Endothelial cell of umbilical vein (primary cell): ENCODE results near the gene ANO6. TPM values are rescaled to one million over a fixed set of nuclear protein-coding genes. Genes with fewer than 3 reads are reported as not detected.

Experiments used
- BruUV-seq: library from RNA; stranded (reverse); fragments of 400-500 nt; replicated peaks from 2 replicates; lab custom pipeline; 2021; lab: Mats Ljungman, UMichigan
- CTCF ChIA-PET: fragments of 300-600, 350-600 bp; sonication (Branson Sonifier 250); formaldehyde crosslinking; loops from one replicate; lab custom pipeline; 2021; ENCODE audit warnings: antibody characterized with exemption, inconsistent platforms; lab: Charles Lee
- POLR2A ChIA-PET: fragments of 300-600, 350-600 bp; sonication (Branson Sonifier 250); formaldehyde crosslinking; loops from one replicate; lab custom pipeline; 2021; ENCODE audit warnings: antibody characterized with exemption, inconsistent platforms; lab: Charles Lee
- DNase-seq: peaks from one replicate; pipeline ENCODE4 v3.0.0-alpha.2; 2011; ENCODE audit warnings: low read depth, low spot score
- FAIRE-seq: peaks from 2 replicates; lab custom pipeline; 2011; peaks lifted over from hg19 to GRCh38; lab: Jason Lieb, UNC
- H2AFZ ChIP-seq: 2 replicates; pipeline ENCODE4 v1.6.0; 2012; ENCODE audit warnings: low read depth, low read length, control low read depth, inconsistent platforms
- H3K27ac ChIP-seq: 2 replicates; pipeline ENCODE4 v1.5.1; 2011; ENCODE audit warnings: low read depth, mild to moderate bottlenecking, control low read depth, low read length, moderate library complexity; ENCODE audit not compliant: insufficient read depth
- H3K27me3 ChIP-seq, 2 experiments: 2 replicates each; pipeline versions ENCODE4 v1.6.0 to v1.6.1; 2011; ENCODE audit warnings: low read length in 2 of 2, mixed read lengths in 1 of 2; ENCODE audit not compliant: control insufficient read depth in 2 of 2, insufficient read depth in 2 of 2
- H3K36me3 ChIP-seq, 2 experiments: 2 replicates in 1 of 2; 3 replicates in 1 of 2; pipeline ENCODE4 v1.5.1; 2011; ENCODE audit warnings: low read length in 2 of 2, mild to moderate bottlenecking in 1 of 2, moderate library complexity in 1 of 2; ENCODE audit not compliant: control insufficient read depth in 2 of 2, insufficient read depth in 2 of 2; ENCODE audit errors: extremely low read depth in 1 of 2
- H3K4me1 ChIP-seq: 3 replicates; pipeline ENCODE4 v1.5.1; 2011; ENCODE audit warnings: mild to moderate bottlenecking, low read length; ENCODE audit not compliant: control insufficient read depth, insufficient read depth; ENCODE audit errors: extremely low read depth
- H3K4me2 ChIP-seq: 2 replicates; pipeline ENCODE4 v1.6.1; 2011; ENCODE audit warnings: low read length, control low read depth, mixed read lengths; ENCODE audit not compliant: insufficient read depth
- H3K4me3 ChIP-seq, 3 experiments: fragments of 200-600 bp in 1 of 3; sonication (generic), shearing (Covaris generic) in 1 of 3; replicated peaks in 1 of 3; 2 replicates each; pipeline ENCODE4 v1.5.1; 2011 to 2016; ENCODE audit warnings: control low read depth in 3 of 3, low read length in 3 of 3, mild to moderate bottlenecking in 2 of 3, inconsistent platforms in 1 of 3, low read depth in 1 of 3, moderate library complexity in 1 of 3; ENCODE audit not compliant: insufficient read depth in 1 of 3
- H3K79me2 ChIP-seq: 2 replicates; pipeline ENCODE4 v1.6.0; 2012; ENCODE audit warnings: low read length, inconsistent platforms; ENCODE audit not compliant: control insufficient read depth, insufficient read depth
- H3K9ac ChIP-seq: replicated peaks from 2 replicates; pipeline ENCODE3; 2011; ENCODE audit warnings: low read length, control low read depth; ENCODE audit not compliant: insufficient read depth; ENCODE audit errors: extremely low read depth
- H3K9me1 ChIP-seq: replicated peaks from 3 replicates; pipeline ENCODE4 v1.6.0; 2011; ENCODE audit warnings: mild to moderate bottlenecking, low read length; ENCODE audit not compliant: control insufficient read depth, insufficient read depth; ENCODE audit errors: extremely low read depth
- H3K9me3 ChIP-seq: replicated peaks from 2 replicates; pipeline ENCODE4 v1.5.1; 2012; ENCODE audit warnings: low read length, inconsistent platforms; ENCODE audit not compliant: control insufficient read depth, insufficient read depth
- H4K20me1 ChIP-seq: replicated peaks from 2 replicates; pipeline ENCODE3; 2011; ENCODE audit warnings: mild to moderate bottlenecking, low read length; ENCODE audit not compliant: control insufficient read depth, insufficient read depth; ENCODE audit errors: extremely low read depth
- GATA2 ChIP-seq: IDR thresholded peaks from 2 replicates; pipeline ENCODE4 v1.7.0; 2011; ENCODE audit warnings: low read depth, mild to moderate bottlenecking, moderate library complexity, mixed read lengths, low read length; ENCODE audit not compliant: insufficient read length, insufficient read depth
- POLR2A ChIP-seq: IDR thresholded peaks from 2 replicates; pipeline ENCODE4 v1.6.1; 2012; ENCODE audit warnings: low read depth, mild to moderate bottlenecking, control low read depth, low read length
- dilution Hi-C: fragments of 300-500 bp; cut with MboI; formaldehyde crosslinking; loops from one replicate; pipeline ENCODE4 v1.15.0; 2019; ENCODE audit warnings: low sequenced_read_pairs; ENCODE audit not compliant: extremely low pct_ligation_motif_present
- intact Hi-C: fragments of 100-400 bp; cut with micrococcal nuclease; formaldehyde crosslinking; loops from one replicate; pipeline ENCODE4 v1.10.0; 2022
- polyA plus RNA-seq, 4 experiments: library from polyadenylated mRNA; depleted of rRNA in 3 of 4; stranded (reverse) in 3 of 4; unstranded in 1 of 4; fragments of >200 nt; gene quantifications; 2 replicates each; pipeline versions ENCODE4 v1.2.1 to v1.2.3, GENCODE V29; 2011 to 2012; ENCODE audit warnings: missing spikeins in 1 of 4
- total RNA-seq: library from RNA; stranded (reverse); gene quantifications from 2 replicates; pipeline ENCODE4 v1.2.3, GENCODE V29; 2021
- TF ChIP-seq, protein P1 (sequence below), 2 donors: IDR thresholded peaks; 1 replicate in 1 of 2; 2 replicates in 1 of 2; pipeline ENCODE4 v1.5.1; 2011; ENCODE audit warnings: low read length in 2 of 2, mild to moderate bottlenecking in 2 of 2, moderate library complexity in 2 of 2, control low read depth in 1 of 2, inconsistent platforms in 1 of 2, low read depth in 1 of 2; ENCODE audit not compliant: insufficient read depth in 1 of 2; ENCODE audit errors: extremely low read depth in 1 of 2
- TF ChIP-seq, protein P2 (sequence below): IDR thresholded peaks from 2 replicates; pipeline ENCODE4 v1.6.1; 2011; ENCODE audit not compliant: insufficient read depth, insufficient read length

The ANO6 gene
- total and polyA plus RNA-seq, 2 donors (not counting 3 experiments of a cell fraction or from before 2014, with no cell fraction given), result 21.3 to 67.6 TPM

DNA sequence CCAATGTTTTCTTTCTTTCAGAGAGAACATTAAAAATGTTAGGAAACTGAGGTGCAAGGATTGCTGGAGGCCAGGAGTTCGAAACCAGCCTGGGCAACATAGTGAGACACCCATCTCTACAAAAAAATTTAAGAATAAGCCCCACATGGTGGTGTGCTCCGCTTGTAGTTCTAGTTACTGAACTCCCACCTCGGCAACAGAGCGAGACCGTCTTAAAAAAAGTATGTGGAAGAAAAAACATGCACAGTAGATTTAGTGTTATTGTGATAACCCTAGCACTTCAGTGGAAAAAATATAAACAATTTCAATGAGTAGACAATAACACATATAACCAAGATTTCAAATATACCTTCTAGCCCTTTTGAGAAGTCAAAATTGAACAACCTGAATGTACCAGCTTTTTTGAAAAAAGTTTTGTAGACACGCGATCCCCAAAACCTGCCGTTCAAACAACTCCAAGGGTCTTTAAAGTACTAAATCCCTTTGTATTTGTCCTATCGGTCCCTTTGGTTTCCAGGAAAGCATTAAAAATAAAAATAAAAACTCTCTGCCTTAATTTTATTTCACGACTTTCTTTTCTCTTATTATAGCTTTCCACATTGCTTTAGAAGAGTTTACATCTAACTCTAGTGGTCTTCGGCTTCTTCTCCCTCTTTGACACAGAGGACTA lies 1.0 kb upstream of the ANO6 start:
- H3K4me1 ChIP-seq, result peaks cover 14% of the 10 kb centered on the region
- no peaks in the 10 kb centered on the region for H3K9me3 ChIP-seq
- peak overlapping the region; percentile 98 for H3K9ac ChIP-seq
- intact Hi-C loops, result loop anchor here (1.0 to 2.0 kb wide), 6 partner anchors 44 to 513 kb away; no protein-coding TSS in a partner anchor
- H3K36me3 ChIP-seq, result no peaks in the 10 kb centered on the region
- TSS peak; percentile 71 for BruUV-seq
- peak overlapping the region; percentile 76 for H3K27ac ChIP-seq
- TF ChIP-seq, protein P1, sequence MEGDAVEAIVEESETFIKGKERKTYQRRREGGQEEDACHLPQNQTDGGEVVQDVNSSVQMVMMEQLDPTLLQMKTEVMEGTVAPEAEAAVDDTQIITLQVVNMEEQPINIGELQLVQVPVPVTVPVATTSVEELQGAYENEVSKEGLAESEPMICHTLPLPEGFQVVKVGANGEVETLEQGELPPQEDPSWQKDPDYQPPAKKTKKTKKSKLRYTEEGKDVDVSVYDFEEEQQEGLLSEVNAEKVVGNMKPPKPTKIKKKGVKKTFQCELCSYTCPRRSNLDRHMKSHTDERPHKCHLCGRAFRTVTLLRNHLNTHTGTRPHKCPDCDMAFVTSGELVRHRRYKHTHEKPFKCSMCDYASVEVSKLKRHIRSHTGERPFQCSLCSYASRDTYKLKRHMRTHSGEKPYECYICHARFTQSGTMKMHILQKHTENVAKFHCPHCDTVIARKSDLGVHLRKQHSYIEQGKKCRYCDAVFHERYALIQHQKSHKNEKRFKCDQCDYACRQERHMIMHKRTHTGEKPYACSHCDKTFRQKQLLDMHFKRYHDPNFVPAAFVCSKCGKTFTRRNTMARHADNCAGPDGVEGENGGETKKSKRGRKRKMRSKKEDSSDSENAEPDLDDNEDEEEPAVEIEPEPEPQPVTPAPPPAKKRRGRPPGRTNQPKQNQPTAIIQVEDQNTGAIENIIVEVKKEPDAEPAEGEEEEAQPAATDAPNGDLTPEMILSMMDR (IDR thresholded peaks at IDR 0.05; ENCODE audit: extremely low read depth in 1 of 2, insufficient read depth in 1 of 2, low read depth in 1 of 2, low read length in 2 of 2), result no peak
- TF ChIP-seq GATA2 (no peak), POLR2A (peak; percentile 44)
- TF ChIP-seq, protein P2, sequence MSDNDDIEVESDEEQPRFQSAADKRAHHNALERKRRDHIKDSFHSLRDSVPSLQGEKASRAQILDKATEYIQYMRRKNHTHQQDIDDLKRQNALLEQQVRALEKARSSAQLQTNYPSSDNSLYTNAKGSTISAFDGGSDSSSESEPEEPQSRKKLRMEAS, result no peak
- H3K4me3 ChIP-seq, result peak overlapping the region; percentile 53 to 88 (median 86)
- FAIRE-seq (no peak), DNase-seq (peak; percentile 55)
- ChIA-PET POLR2A (interaction anchor here (1.0 kb wide), 3 partner anchors 19 to 59 kb away, joined by 3 to 7 read pairs (median 3); no protein-coding TSS in a partner anchor), CTCF (interaction anchor here (0.7 to 4.7 kb wide), 25 partner anchors 10 to 514 kb away, joined by 3 to 41 read pairs (median 4); partner anchors contain the start of gene ARID2)
- no peaks in the 10 kb centered on the region for H3K27me3 ChIP-seq
- dilution Hi-C loops, result no loop called here
- no peaks in the 10 kb centered on the region for H3K9me1 ChIP-seq
- H3K79me2 ChIP-seq, result peaks cover 38% of the 10 kb centered on the region
- peaks cover 3% of the 10 kb centered on the region for H4K20me1 ChIP-seq
- peak overlapping the region; percentile 46 for H2AFZ ChIP-seq
- H3K4me2 ChIP-seq, result peak overlapping the region; percentile 78
